PC-9 (cell line): ENCODE data around the gene SLC43A1.

Source experiments
- CTCF ChIP-seq: fragments of 200-600 bp; sonication (generic); conservative IDR thresholded peaks from 2 replicates; pipeline ENCODE4 v1.6.1; 2017; ENCODE audit warnings: mixed run types, antibody characterized with exemption, mild to moderate bottlenecking, moderate library complexity
- EZH2 ChIP-seq: fragments of 200-600 bp; sonication (generic); IDR thresholded peaks from 2 replicates; pipeline ENCODE4 v1.8.0; 2017; ENCODE audit warnings: antibody characterized with exemption, low read depth

DNA sequence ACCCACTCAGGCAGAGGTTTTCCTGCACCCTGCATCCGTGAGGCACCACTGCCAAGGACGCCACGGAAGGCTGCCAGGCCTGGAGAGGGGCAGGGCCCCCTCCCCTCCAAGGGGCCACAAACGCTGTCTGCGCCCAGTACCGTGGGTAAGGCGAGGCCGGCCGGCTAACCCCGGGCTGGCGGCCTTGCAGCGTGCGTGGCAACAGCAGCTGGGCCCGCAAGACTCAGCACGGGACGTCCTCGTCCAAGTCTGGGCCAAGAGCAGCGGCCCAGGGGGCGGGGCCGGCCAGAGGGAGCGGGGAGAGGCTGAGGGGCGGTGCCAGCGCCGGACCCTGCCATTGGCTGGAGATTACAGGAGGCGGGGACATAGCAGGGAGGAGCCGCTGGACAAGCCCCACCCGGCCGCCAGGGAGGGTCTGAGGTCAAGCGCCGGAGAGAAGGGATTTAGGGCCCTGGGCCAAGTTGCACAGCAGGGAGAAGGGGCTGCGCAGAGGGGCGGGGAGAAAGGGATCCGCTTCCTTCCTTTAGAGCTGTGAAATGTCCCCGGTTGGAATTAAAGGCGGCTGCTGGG is 16.0 kb downstream of the SLC43A1 start:
- TF ChIP-seq CTCF (no peak), EZH2 (no peak)
